Peyer's patch (tissue), 4 donors: ENCODE measurements around the gene B4GALT4.

Experiments used
- POLR2A ChIP-seq, 2 donors: fragments of 450-650 bp; IDR thresholded peaks; one replicate each; pipeline ENCODE4 v1.5.1; 2017; ENCODE audit warnings: antibody characterized with exemption in 2 of 2, mild to moderate bottlenecking in 2 of 2, moderate library complexity in 2 of 2
- TF ChIP-seq, protein P1 (sequence below), 6 experiments: fragments of 450-650 bp in 4 of 6; fragments of 200-600 bp in 2 of 6; sonication (generic) in 1 of 6; IDR thresholded peaks; one replicate each; pipeline ENCODE4 v1.5.1; 2017 to 2019; ENCODE audit warnings: antibody characterized with exemption in 6 of 6, mild to moderate bottlenecking in 3 of 6, moderate library complexity in 1 of 6

GRCh38 chr3:119207512-119207875 is 33.2 kb downstream of the B4GALT4 start:
- TF ChIP-seq, protein P1, sequence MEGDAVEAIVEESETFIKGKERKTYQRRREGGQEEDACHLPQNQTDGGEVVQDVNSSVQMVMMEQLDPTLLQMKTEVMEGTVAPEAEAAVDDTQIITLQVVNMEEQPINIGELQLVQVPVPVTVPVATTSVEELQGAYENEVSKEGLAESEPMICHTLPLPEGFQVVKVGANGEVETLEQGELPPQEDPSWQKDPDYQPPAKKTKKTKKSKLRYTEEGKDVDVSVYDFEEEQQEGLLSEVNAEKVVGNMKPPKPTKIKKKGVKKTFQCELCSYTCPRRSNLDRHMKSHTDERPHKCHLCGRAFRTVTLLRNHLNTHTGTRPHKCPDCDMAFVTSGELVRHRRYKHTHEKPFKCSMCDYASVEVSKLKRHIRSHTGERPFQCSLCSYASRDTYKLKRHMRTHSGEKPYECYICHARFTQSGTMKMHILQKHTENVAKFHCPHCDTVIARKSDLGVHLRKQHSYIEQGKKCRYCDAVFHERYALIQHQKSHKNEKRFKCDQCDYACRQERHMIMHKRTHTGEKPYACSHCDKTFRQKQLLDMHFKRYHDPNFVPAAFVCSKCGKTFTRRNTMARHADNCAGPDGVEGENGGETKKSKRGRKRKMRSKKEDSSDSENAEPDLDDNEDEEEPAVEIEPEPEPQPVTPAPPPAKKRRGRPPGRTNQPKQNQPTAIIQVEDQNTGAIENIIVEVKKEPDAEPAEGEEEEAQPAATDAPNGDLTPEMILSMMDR (IDR thresholded peaks at IDR 0.05), result no peak
- no peak for TF ChIP-seq POLR2A (IDR thresholded peaks at IDR 0.05)
